NCI-H2081 (cell line): ENCODE results near the gene COL11A1.
"Not testable (repeated sequence)": the region's sequence is repeated elsewhere in the genome, so short reads cannot be mapped to it uniquely, and the experiment has no call there.

Experiments used
- DNase-seq, 2 experiments: peaks; one replicate each; lab custom pipeline; 2025; lab: John Stamatoyannopoulos, UW

Gene COL11A1

DNA sequence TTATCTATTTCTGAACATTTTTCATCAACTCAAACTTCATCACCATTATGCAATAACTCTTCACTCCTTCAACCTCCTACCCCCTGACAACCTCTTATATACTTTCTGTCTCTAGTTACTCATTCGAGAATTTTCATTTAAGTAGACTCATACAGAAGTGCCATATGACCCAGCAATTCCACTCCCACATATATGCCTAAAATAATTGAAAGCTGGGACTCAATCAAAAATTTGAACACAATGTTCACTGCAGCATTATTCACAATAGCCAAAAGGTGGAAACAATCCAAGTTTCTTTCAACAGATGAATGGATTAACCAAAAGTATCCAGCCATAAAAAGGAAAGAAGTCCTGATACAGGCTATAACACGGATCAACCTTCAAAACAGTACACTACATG is 24.1 kb downstream of the COL11A1 start:
- DNase-seq: no peak

DNA sequence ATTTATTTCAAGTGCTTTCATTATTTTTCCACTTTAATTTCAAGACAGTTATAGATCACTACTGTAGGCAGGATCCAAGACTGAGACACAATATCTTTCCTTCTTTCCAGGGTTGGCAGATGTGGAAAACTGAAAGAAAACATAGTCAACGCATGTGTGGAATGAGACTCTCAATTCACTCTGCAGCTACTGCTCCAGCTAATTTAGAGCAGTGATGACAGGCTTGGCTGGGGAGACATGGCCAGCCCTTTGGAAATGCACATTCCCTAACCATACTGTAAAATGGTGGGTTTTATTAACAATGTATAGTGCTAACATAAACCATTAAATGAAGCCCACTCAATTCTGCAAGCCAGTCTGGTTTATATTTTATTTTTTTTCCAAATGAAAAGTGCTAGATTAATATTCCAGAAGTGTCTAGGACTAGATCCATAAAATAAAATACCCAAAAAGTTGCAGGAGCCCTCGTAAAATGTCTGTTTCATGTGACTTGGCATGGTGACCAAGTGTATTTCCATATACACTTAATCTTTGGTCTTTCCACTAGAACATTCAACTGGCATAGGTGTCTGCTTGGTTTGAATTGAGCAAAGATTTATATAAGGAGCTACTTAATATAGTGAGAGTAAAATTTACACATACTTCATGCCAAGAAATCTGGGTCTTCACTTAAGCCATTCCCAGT is 32.9 kb downstream of the COL11A1 start:
- DNase-seq: no peak

DNA sequence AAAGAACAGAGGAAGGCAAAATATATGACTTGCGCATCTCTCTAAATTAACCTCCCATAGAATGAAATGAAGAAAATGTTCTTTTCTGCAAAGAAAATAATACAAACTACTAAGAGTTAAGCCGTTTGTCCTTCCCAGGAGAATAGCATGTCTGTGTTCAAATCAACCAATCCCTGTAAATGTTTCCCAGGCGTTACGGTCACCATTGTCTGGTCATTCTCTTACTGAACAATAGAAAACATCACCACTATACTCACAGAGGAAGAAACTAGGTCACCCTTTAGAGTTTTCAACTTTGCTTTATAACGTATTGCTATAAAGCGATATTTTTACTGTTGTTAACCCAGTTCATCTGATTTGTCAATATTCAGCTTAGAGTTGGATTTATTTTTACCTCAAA is 34.1 kb downstream of the COL11A1 start:
- DNase-seq: no peak

DNA sequence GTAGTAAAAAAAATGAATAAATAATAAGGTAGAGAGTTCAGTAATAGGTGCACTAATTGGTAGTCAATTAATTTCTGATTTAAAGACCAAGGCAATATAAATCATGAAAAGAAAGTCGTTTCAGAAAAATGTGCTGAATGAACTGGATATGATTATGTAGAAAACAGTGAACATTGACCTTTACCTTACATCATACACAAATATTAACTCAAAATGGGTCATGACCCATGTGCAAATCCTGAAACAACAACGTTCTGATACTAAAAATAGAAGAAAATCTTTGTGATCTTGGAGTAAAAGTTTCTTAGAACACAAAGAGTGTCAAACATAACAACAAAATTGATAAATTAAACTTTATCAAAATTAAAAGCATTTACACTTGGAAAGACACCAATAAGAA is 39.1 kb downstream of the COL11A1 start:
- DNase-seq: no peak

DNA sequence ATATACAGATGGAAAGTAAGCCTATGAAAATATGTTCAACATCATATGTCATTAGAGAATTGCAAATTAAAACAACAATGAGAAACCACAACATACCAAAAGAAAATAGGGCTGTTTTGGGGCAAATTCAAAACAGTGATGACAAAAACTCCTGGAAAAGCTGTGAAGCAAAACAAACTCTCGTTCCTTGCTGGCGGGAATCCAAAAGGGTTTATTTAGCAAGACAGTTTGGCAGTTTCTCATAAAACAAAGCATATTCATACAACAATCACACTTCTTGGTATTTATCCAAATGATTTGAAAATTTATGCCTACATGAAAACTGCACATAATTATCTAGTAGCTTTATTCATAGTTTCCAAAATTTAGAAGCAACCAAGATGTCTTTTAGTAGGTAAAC is 44.4 kb downstream of the COL11A1 start:
- DNase-seq: no peak

DNA sequence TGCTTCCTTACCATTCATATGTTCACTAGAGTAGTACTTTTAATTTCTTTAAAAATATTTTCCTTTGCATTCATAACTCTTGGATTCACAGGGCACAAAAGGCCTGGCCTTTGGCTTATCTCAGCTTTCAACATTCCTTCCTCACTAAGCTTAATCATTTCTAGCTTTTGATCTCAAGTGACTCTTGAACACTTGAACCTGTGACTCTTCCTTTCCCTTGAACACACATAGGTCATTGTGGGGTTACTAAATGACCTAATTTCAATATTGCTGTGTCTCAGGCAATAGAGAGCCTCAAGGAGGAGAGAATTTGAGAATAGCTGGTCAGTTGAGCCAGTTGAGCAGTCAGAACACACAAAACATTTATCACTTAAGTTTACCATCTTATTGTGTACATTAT is 49.9 kb downstream of the COL11A1 start:
- DNase-seq: no peak

DNA sequence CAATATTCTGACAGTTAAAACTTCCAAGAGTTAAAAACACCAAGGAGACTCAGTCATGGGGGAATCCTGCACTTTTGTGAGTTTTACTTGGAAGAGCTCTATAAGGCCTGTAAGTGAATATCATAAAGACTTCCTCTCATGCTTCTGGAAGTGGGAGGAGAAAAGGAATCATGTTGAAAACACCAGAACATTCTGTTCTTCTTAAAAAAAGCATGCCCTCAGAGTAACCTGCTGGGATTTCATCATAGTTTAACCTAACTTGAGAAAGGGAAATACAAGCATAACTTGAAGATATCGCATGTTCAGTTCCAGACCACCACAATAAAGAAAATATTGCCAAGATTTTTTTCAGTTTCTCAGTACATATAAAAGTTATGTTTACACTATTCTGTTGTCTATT is 51.9 kb downstream of the COL11A1 start:
- no peak for DNase-seq

DNA sequence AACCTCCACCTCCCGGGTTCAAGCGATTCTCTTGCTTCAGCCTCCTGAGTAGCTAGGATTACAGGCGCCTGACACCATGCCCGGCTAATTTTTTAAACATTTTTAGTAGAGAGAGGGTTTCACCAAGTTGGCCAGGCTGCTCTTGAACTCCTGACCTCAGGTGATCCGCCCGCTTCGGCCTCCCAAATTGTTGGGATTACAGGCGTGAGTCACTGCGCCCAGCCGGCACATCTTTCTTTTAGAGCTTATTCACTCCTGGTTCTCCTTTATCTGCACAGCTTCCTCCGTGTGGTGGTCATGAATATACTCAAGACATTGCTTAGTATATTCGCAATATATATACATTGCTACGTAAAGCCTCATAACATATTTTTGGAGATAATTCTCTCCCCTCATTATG is 80.2 kb downstream of the COL11A1 start:
- not testable (repeated sequence) for DNase-seq

DNA sequence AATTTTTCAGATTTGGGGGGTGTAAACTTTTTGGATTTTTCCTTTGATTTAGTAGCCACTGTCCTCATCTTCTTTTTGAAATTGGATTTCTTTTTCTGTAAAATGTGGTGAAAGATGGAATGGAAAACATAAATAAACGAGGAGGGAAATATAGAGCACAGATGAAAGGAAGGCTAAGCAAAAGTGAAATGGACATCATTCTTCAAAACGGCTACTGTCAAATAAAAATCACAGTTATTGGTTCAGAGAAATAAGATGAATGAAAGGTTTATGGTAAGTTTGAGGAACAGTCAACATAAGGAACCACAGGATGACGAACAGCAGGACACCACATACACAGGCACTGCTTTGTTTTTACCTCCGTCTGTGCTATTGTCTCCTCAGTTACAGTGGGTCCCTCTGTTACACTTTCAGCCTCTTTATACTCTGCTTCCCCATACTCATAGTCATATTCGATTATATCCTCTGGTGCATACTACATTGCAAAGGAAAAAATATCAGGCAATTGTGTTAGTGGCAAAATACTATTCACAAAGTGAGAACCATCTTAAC is 82.4 kb downstream of the COL11A1 start:
- no peak for DNase-seq

DNA sequence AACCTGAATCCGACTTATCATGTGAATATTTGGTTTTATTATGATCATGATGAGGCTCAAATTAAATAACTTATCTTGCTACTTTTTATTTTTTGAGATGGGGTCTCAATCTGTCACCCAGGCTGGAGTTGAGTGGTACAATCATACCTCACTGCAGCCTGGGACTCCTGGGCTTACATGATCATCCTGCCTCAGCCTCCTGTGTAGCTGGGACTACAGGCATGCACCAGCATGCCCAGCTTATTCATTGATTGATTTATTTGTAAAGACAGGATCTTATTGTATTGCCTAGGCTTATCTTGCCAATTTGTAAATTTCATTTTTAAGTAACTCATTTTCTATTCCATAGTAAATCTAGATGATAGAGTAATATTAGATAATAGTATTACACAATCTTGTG is 84.3 kb downstream of the COL11A1 start:
- DNase-seq: no peak

DNA sequence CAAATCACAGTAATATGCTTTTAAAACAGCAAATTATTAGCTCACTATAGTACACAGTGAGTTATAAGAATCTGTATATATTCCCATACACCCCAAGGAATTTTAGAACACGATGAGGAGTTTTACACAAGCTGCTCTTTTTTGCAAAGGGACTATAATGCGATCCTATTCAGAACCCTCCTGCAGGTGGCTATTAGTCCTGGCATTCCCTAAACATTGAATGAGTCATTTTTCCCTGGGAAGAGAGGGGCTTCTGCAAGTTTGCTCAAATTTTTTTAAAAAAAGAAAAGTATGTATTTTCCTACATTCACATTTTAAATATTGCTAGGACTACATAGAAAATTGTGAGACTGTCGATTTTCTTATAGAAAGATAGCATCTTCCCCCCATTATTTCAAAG is 106.3 kb downstream of the COL11A1 start:
- no peak for DNase-seq

DNA sequence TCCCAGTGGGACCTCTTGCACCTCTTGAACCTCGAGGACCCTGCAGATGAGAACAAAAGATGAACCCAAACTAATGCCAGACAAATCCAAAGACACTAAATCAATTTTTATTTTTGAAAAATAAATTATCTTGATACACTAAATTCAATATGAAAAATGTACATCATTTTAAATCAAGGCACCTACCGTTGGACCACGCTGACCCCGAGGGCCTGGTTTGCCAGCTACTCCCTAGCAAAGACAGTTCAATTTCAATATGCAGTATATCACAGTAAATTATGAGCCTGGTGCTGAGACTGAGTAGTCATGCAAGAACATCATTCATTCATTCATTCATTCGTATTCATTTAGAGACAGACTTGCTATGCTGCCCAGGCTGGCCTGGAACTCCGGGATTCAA is 129.4 kb downstream of the COL11A1 start:
- DNase-seq: no peak

DNA sequence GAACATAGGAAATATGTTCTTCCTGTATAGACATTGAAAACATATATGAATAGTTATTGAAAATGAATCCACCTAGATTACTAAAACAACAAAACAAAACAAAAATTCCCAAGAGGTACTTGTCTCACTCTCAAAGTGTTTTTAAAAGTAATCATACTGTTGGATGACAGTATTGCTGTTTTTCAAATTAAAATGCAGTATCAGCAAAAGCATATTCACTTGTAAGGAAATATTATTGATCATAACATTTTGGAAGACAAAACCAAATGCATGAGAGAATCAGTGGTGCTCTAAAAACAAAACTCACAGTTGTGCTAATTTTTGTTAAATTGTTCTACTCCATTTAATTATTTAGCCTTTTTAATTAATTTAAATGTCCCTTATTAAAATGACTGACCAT is 131.0 kb downstream of the COL11A1 start:
- DNase-seq: no peak

DNA sequence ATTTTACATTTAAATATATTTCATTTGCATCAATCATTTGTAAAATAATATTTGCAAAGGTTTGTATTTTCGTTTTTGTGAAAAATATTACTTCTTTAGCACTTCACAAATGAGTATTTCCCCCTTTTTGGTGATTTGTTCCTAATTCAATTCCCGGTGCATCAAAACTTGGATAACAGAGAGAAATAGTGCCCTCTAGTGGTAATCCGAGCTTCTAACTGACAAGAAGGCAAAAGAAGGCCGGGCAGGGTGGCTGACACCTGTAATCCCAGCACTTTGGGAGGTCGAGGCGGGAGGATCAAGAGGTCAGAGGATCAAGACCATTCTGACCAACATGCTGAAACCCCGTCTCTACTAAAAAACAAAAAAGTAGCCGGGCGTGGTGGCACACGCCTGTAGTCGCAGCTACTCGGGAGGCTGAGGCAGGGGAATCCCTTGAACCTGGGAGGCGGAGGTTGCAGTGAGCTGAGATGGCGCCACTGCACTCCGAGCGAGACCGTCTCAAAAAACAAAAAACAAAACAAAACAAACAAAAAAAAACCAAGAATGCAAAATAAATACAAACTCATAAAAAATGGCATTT is 137.7 kb downstream of the COL11A1 start:
- peak; percentile 40 to 50 for DNase-seq

DNA sequence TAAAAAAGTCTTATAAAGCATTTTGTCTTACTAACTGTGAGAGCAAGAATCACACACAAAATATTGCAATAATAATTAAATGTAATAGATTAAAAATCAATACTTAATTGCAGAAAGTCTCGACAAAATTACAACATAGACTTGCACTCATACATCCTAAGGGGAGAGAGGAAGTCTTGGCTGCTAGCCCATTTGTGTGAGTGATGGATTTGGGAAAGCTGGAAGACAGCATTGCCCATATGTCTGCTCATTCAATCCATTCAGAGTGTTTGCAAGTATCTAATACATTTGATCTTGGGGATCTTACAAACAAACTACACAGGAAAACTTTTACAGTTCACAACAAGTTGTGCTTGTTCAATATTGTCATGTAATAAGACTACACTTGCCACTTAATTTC is 140.5 kb downstream of the COL11A1 start:
- DNase-seq: no peak

DNA sequence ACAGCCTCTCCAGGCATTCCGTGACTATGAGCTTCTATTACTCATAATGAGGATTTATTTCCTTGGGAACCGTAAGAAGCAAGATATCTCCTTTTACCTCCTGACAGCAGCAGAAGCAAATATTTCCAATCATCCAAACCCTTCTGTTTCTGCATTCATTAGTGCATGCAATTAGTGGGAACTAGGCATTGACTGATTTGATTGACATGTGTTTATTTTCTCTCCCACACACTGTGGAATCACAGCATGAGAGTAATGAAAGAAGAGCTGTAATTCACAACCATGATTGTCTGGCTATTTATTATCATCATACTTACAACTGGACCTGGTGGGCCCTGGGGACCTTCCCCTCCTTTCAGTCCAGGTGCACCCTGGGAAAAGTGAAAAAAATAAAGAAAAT is 146.8 kb downstream of the COL11A1 start:
- peak in 1 of 2 experiments; percentile 10 for DNase-seq

DNA sequence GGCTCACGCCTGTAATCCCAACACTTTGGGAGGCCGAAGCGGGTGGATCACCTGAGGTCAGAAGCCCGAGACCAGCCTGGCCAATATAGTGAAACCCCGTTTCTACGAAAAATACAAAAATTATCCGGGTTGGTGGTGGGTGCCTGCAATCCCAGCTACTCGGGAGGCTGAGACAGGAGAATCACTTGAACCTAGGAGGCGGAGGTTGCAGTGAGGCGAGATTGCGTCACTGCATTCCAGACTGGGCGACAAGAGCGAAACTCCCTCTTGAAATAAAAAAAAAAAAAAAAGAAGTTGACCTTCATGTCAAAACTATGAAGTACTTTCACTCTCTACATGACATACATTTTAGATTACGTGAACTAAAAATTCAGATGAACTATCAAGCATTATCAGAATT is 153.7 kb downstream of the COL11A1 start:
- DNase-seq: no peak

DNA sequence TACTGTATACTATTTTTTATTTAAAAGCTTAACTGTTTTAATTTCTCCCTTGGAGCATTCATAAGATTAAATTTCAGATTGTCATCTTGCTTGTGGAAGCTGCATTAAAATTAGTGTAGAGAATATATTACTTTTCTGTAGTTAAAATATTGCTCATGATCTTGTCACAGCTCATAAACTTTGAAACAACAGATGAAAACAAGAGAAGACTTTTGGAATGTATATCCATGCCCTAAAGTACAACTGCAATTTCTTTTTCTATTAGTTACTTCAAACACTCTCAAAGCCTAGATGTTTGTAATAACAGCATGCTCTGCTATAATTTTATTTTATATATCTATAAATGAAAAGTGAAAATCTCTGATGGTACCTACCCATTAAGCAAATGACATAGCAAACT is 155.9 kb downstream of the COL11A1 start:
- no peak for DNase-seq

DNA sequence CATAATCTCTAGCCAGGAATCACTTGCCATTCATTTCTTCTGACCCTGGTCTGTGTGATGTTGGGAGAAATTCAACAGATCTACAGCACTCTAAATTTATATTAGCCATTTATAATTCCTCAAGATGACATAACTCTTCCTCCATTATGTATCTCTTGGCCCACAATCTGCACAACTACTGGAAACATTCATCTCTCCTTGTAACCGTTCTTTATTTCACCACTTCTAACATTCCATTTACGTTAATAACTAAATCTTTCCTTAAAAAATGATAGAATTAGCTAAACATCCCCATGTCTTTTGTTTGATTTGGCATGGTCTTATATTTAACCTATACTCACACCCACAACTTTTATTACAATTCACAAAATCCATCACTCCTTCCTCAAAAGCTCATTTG is 166.0 kb downstream of the COL11A1 start:
- DNase-seq: no peak

DNA sequence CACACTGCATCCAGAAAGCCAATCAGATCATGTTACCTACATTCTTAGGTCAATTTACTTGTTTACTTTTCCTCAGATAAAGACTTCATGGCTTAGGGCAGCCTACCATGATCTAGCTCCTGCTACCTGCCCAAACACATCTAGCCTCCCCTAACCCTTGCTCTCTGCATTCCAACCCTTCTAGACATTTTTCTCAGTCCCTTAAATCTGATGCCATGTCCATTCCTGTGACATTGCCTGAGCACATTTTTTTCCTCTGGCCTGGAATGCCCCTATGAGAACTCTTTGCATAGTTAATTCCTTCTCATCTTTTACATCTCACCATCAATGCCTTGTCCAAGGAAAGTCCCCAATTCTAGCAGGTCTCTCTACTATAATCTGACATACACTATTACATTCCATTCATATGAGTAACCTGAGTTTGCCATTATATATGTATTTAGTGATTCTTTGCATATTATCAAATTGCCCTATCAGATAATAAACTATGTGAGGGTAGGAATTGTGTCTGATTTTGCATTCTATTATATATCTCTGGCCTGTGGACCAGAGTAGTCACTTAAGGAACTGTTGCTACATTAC is 166.9 kb downstream of the COL11A1 start:
- no peak for DNase-seq

DNA sequence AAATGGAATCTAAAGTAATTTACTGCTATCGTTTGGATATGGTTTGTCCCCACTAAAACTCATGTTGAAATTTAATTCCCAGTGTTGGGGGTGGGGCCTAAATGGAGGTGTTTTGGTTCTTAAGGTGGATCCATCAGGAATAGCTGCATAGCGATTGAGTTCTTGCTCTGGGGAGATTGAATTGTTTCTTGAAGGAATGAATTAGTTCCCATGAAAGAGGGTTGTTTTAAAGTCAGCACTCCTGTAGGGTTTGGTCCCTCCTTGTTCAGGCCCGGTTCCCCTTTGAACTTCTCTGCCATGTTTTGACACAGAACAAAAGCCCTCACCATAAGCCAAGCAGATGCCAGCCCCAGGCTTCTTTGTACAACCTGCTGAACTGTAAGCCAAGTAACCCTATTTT is 170.9 kb downstream of the COL11A1 start:
- no peak for DNase-seq

DNA sequence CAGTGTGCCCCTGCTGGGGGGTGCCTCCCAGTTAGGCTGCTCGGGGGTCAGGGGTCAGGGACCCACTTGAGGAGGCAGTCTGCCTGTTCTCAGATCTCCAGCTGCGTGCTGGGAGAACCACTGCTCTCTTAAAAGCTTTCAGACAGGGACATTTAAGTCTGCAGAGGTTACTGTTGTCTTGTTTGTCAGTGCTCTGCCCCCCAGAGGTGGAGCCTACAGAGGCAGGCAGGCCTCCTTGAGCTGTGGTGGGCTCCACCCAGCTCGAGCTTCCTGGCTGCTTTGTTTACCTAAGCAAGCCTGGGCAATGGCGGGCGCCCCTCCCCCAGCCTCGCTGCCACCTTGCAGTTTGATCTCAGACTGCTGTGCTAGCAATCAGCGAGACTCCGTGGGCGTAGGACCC is 175.0 kb downstream of the COL11A1 start:
- DNase-seq: not testable (repeated sequence)

DNA sequence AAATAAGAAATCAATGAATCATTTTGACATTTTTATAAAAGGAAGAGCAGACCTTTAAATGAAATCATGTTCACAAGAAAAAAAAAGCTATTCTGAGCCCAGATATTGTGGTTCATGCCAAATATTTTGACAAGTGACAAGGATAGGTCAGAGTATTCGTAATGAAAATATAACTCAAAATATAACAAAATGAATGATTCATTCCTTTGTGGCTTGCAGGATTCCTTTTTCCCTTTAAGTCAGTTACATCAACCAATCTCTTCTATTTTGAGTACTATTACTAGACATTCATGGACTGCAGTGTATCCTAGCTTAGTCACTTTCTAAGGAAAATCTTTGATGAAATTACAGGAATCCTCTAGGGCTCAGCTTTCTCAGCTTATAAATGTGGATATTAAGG is 188.7 kb downstream of the COL11A1 start:
- DNase-seq: no peak

DNA sequence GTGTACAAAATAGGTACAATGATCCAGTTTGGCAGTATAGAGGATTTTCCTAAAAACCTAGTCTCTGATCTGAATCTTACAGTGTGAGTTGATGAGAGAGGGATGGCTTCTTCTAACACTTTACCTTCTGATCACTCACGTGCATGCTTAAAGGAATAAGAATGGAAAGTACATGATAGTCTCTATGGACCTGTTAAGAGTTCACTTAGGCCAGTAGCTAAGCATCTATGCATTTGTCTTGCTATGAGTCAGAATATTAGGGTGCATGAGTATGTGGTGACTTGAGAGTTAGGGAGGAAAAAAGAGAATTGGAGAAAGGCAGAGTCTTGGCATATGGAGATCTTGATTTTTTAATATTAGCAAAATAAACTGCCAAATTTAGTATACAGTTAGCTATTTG is 206.3 kb downstream of the COL11A1 start:
- DNase-seq: no peak
